ENCODE data around the gene RASA4B.
"Not testable (repeated sequence)": the region's sequence is repeated elsewhere in the genome, so short reads cannot be mapped to it uniquely, and the experiment has no call there.

DNA sequence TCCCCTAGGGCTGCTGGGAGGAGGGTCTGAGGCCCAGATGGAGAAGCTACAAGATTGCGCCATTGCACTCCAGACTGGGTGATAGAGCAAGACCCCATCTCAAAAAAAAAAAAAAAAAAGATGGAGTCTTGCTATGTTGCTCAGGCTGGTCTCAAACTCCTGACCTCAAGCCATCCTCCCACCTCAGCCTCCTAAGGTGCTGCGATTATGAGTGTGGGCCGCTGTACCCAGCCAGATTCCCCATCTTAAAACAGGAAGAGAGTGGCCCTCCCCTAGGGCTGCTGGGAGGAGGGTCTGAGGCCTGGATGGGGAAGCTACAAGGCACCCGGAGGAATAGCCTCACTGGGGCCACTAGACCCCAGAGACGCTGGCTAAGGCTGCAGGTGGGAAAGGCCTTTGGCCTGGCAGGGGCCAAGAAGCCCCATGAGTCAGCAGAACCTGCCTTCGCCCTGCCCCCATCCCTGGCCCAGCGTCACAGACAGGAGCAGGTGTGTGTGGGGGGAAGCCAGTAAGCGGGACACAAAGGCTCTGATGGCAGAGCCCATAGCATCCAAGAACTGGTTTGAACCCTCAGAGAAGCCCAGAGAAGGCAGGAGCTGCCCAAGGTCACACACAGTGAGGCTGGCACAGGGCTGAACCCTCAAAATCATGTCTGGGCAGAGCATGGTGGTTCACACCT is 10.0 kb downstream of the RASA4B start:
- TF ChIP-seq, protein P1, sequence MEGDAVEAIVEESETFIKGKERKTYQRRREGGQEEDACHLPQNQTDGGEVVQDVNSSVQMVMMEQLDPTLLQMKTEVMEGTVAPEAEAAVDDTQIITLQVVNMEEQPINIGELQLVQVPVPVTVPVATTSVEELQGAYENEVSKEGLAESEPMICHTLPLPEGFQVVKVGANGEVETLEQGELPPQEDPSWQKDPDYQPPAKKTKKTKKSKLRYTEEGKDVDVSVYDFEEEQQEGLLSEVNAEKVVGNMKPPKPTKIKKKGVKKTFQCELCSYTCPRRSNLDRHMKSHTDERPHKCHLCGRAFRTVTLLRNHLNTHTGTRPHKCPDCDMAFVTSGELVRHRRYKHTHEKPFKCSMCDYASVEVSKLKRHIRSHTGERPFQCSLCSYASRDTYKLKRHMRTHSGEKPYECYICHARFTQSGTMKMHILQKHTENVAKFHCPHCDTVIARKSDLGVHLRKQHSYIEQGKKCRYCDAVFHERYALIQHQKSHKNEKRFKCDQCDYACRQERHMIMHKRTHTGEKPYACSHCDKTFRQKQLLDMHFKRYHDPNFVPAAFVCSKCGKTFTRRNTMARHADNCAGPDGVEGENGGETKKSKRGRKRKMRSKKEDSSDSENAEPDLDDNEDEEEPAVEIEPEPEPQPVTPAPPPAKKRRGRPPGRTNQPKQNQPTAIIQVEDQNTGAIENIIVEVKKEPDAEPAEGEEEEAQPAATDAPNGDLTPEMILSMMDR (IDR thresholded peaks at IDR 0.05; ENCODE audit: low read depth, low read length) = not testable (repeated sequence)
- TF ChIP-seq POLR2A (IDR thresholded peaks at IDR 0.05; ENCODE audit: extremely low read depth, insufficient read length) = not testable (repeated sequence)

Data from NB4 (cell line).